CD4-positive, CD25-positive, alpha-beta regulatory T cell (primary cell): ENCODE results near the gene GINS2. TPM values are rescaled to one million over a fixed set of nuclear protein-coding genes. Genes with fewer than 3 reads are reported as not detected.

ENCODE experiments used
- ATAC-seq, 2 donors: fragments of 150-1000 bp; cut with Tn5 transposase; one replicate each; pipeline ENCODE4 v1.10.0; 2021; ENCODE audit warnings: low read depth in 2 of 2, moderate number of reproducible peaks in 2 of 2, moderate library complexity in 1 of 2
- DNase-seq, 3 donors: peaks; one replicate each; pipeline versions ENCODE4 v3.0.0 to v3.0.0-alpha.2; 2012 to 2022; ENCODE audit warnings: mixed read lengths in 1 of 3
- H3K27ac ChIP-seq: one replicate; pipeline ENCODE4 v1.7.0; 2013; ENCODE audit warnings: mild to moderate bottlenecking, low read length; ENCODE audit not compliant: insufficient read depth, poor library complexity, severe bottlenecking
- H3K27me3 ChIP-seq: one replicate; pipeline ENCODE4 v1.7.0; 2013; ENCODE audit warnings: low read length; ENCODE audit not compliant: control insufficient read depth, insufficient read depth
- H3K36me3 ChIP-seq: one replicate; pipeline ENCODE4 v1.7.0; 2013; ENCODE audit warnings: mild to moderate bottlenecking, low read length, moderate library complexity; ENCODE audit not compliant: control insufficient read depth, insufficient read depth
- H3K4me1 ChIP-seq: 2 replicates; pipeline ENCODE4 v1.7.0; 2013; ENCODE audit warnings: mild to moderate bottlenecking, low read length; ENCODE audit not compliant: insufficient read depth, control insufficient read depth, poor library complexity, severe bottlenecking
- H3K4me3 ChIP-seq: one replicate; pipeline ENCODE4 v1.7.0; 2013; ENCODE audit warnings: low read depth, mild to moderate bottlenecking, low read length, moderate library complexity
- H3K9me3 ChIP-seq, 2 experiments: 1 replicate in 1 of 2; 2 replicates in 1 of 2; pipeline ENCODE4 v1.7.0; 2013; ENCODE audit warnings: low read length in 2 of 2, mild to moderate bottlenecking in 1 of 2, moderate library complexity in 1 of 2; ENCODE audit not compliant: control insufficient read depth in 2 of 2
- H3K27ac Mint-ChIP-seq, 3 donors: one replicate each; pipeline ENCODE4 v1.8.0; 2020 to 2022; ENCODE audit warnings: mild to moderate bottlenecking in 3 of 3, mixed read lengths in 3 of 3, moderate library complexity in 2 of 3
- H3K27me3 Mint-ChIP-seq: one replicate; pipeline ENCODE4 v1.8.0; 2022; ENCODE audit warnings: mild to moderate bottlenecking, mixed read lengths
- H3K36me3 Mint-ChIP-seq: one replicate; pipeline ENCODE4 v1.8.0; 2020; ENCODE audit warnings: mixed read lengths
- H3K4me1 Mint-ChIP-seq, 4 donors: one replicate each; pipeline ENCODE4 v1.8.0; 2020 to 2022; ENCODE audit warnings: mixed read lengths in 4 of 4, mild to moderate bottlenecking in 1 of 4
- H3K4me3 Mint-ChIP-seq, 4 donors: one replicate each; pipeline ENCODE4 v1.8.0; 2020 to 2022; ENCODE audit warnings: mild to moderate bottlenecking in 4 of 4, mixed read lengths in 4 of 4, moderate library complexity in 3 of 4
- H3K9me3 Mint-ChIP-seq, 7 donors: one replicate each; pipeline ENCODE4 v1.8.0; 2020 to 2022; ENCODE audit warnings: mixed read lengths in 7 of 7, mild to moderate bottlenecking in 3 of 7, moderate library complexity in 2 of 7
- polyA plus RNA-seq, 4 donors: library from polyadenylated mRNA; unstranded; fragments of 300-500 nt; fragmentation: Illumina TruSeq; gene quantifications; one replicate each; pipeline ENCODE4 v1.2.3, GENCODE V29; 2021
- total RNA-seq: library from RNA; stranded (reverse); gene quantifications from one replicate; pipeline ENCODE4 v1.2.3, GENCODE V29; 2022

Gene GINS2
- total and polyA plus RNA-seq, 5 donors from 2014 or later = 2.9 to 5.1 (median 3.9) TPM

DNA sequence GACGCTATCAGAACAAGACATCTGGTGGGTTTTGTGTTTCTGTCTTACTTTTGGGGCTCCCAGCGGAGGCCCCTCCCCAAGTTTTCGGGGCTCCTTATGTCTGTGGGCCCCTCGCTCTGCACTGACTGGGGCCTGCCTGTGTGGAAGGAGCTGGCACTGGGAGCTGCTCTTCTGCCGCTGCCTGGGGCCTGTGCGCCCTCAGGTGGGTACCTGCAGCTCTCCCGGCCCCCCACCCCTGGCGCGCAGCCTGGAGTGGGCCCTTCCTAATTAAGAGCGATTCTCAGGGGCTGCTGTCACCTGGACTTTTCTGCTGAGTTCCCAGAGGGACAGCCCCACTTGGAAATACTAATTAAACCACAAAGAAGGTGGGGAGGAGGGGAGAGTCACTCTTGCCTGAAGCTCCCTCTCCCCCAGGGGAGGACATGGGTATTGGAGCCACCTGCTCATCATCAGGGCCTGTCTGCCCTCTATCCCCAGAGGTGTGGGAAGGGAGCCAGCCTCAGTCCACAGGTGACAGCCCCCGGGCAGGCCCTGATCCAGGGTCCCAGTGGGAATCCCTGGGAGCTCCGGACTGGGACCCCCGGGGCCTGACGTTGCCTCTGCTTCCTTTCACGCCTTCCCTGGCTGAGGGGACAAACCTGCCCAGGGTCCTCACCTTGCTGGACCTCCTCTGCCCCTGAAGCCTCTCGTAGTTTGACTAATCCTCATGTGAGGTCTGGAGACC, 39.2 kb downstream of the GINS2 start:
- no peak overlapping the region for H3K27ac Mint-ChIP-seq
- H3K4me3 Mint-ChIP-seq = no peak overlapping the region
- Histone ChIP-seq H3K36me3 (no peaks in the 10 kb centered on the region), H3K4me3 (no peak overlapping the region), H3K27me3 (no peaks in the 10 kb centered on the region), H3K27ac (no peak overlapping the region), H3K4me1 (no peaks in the 10 kb centered on the region), H3K9me3 (no peaks in the 10 kb centered on the region)
- H3K36me3 Mint-ChIP-seq = no peaks in the 10 kb centered on the region
- DNase-seq = no peak
- H3K9me3 Mint-ChIP-seq = peaks cover 0 to 2% (median 0%) of the 10 kb centered on the region in 7 donors
- ATAC-seq = no peak
- peaks cover 0 to 8% (median under 1%) of the 10 kb centered on the region in 4 donors for H3K4me1 Mint-ChIP-seq
- no peaks in the 10 kb centered on the region for H3K27me3 Mint-ChIP-seq

DNA sequence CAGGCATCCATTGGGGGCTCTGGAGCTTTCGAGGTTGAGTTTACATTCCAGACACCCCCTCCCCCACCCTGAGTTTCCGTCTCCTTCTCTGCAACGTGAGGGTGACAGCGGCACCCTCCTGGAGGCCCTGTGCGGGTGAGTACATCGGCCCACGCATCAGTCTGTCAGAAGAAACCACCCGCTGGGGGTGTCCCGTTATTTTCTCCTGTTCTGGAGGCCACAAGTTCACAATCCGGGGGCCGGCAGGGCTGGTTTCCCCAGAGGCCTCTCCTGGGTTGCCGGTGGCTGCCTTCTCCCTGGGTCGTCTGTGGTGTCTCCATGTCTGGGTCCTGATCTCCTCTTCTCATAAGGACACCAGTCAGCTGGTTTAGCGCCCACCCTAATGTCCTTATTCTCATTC, 39.9 kb downstream of the GINS2 start:
- Histone ChIP-seq H3K36me3 (no peaks in the 10 kb centered on the region), H3K27ac (no peak overlapping the region), H3K4me1 (no peaks in the 10 kb centered on the region), H3K4me3 (no peak overlapping the region), H3K9me3 (no peaks in the 10 kb centered on the region), H3K27me3 (no peaks in the 10 kb centered on the region)
- Mint-ChIP-seq H3K4me1 (peaks cover 0 to 10% (median 2%) of the 10 kb centered on the region in 4 donors), H3K4me3 (no peak overlapping the region), H3K9me3 (peaks cover 0 to 2% (median 0%) of the 10 kb centered on the region in 7 donors), H3K27ac (no peak overlapping the region), H3K36me3 (no peaks in the 10 kb centered on the region), H3K27me3 (no peaks in the 10 kb centered on the region)
- ATAC-seq (no peak), DNase-seq (no peak)

DNA sequence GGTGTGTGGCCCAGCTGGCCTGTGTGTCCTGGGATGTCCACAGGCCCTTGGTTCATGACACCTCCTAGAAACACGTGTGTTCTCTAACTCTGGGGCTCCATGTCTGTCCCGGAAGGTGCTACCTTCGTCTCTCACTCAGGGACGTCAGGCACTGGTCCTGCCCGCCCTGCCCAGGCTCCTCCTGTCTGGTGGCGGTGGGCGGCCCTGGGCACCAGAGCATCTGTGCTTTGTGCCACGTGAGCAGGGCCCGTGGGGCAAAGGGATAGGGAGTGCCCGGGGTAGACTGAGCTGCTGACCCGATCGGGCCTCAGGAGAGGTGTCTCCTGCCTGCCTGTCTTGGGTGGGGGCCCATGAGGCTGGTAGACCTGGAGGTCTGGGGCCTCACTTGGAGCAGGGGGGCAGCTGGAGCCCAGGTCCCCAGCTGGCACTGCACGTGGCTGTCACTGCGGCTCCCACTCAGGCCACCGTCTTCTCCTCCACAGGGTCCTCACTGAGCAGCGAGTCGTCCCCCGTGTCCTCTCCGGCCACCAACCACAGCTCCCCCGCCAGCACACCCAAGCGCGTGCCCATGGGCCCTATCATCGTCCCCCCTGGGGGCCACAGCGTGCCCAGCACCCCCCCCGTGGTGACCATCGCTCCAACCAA, 40.6 kb downstream of the GINS2 start:
- H3K36me3 Mint-ChIP-seq = no peaks in the 10 kb centered on the region
- H3K4me1 ChIP-seq = no peaks in the 10 kb centered on the region
- no peaks in the 10 kb centered on the region for H3K36me3 ChIP-seq
- peak overlapping the region in 1 of 3 donors; percentile 74 for H3K27ac Mint-ChIP-seq
- H3K4me3 Mint-ChIP-seq = no peak overlapping the region
- peaks cover 0 to 10% (median 2%) of the 10 kb centered on the region in 4 donors for H3K4me1 Mint-ChIP-seq
- no peaks in the 10 kb centered on the region for H3K27me3 ChIP-seq
- no peaks in the 10 kb centered on the region for H3K27me3 Mint-ChIP-seq
- H3K9me3 ChIP-seq = no peaks in the 10 kb centered on the region
- DNase-seq = no peak
- H3K27ac ChIP-seq = no peak overlapping the region
- ATAC-seq = no peak
- peaks cover 0 to 2% (median 0%) of the 10 kb centered on the region in 7 donors for H3K9me3 Mint-ChIP-seq
- no peak overlapping the region for H3K4me3 ChIP-seq

DNA sequence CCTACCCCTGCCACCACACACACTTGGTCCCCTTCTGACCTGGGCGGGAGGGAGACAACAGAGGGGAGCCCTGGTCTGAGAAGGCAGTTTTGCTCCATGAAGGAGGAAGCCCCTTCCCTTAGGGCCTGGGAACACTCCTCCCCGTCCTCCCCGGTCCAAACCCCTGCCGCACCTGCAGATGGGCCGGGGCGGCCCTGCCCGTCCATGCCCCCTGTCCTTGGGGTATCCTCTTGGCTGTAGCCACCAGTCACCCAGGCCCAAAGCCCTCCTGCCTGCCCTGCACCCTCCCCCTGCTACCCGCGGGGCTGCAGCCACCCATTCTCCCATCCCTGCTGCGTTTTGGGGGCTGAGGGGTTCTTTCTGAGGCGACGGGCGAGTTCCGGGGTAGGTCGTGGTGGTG, 41.8 kb downstream of the GINS2 start:
- no peak overlapping the region for H3K4me3 Mint-ChIP-seq
- no peaks in the 10 kb centered on the region for H3K9me3 ChIP-seq
- no peaks in the 10 kb centered on the region for H3K4me1 ChIP-seq
- H3K4me3 ChIP-seq = no peak overlapping the region
- peaks cover 0 to under 1% (median 0%) of the 10 kb centered on the region in 7 donors for H3K9me3 Mint-ChIP-seq
- H3K27me3 ChIP-seq = no peaks in the 10 kb centered on the region
- H3K36me3 Mint-ChIP-seq = no peaks in the 10 kb centered on the region
- no peak overlapping the region for H3K27ac ChIP-seq
- H3K27ac Mint-ChIP-seq = no peak overlapping the region
- no peaks in the 10 kb centered on the region for H3K36me3 ChIP-seq
- DNase-seq (no peak), ATAC-seq (no peak)
- H3K4me1 Mint-ChIP-seq = peaks cover 0 to 10% (median 2%) of the 10 kb centered on the region in 4 donors
- no peaks in the 10 kb centered on the region for H3K27me3 Mint-ChIP-seq

DNA sequence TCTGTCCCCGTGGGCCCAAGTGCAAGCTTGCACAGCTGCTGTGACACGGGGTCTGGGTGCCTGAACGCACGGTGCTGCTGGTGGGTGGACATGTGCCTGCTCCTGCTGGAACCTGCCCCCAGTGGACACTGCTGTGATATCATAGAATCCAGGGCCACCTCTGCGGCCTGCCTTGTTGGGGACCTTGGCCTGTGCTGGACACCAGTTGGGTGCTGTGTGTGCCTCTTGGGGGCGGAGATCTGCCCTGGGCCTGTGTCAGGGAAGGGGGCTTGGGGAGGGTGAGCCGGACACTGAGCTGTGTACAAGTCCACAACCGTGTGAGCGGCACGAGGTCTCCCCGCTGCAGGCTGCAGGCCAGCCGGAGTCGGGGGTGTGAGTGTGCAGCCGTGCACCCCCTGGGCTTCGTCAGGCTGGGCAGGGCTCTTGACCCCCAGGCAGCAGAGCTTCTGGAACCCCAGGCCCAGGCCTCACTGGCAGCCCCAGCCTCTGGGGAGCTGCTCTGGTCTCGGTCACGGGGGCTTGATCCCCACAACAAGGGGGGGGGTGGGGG, 42.3 kb downstream of the GINS2 start:
- Mint-ChIP-seq H3K4me3 (no peak overlapping the region), H3K4me1 (peaks cover 0 to 10% (median 2%) of the 10 kb centered on the region in 4 donors), H3K27ac (no peak overlapping the region), H3K9me3 (no peaks in the 10 kb centered on the region), H3K36me3 (no peaks in the 10 kb centered on the region), H3K27me3 (no peaks in the 10 kb centered on the region)
- Histone ChIP-seq H3K4me1 (no peaks in the 10 kb centered on the region), H3K9me3 (no peaks in the 10 kb centered on the region), H3K27ac (no peak overlapping the region), H3K4me3 (no peak overlapping the region), H3K36me3 (no peaks in the 10 kb centered on the region), H3K27me3 (no peaks in the 10 kb centered on the region)
- DNase-seq (no peak), ATAC-seq (no peak)

DNA sequence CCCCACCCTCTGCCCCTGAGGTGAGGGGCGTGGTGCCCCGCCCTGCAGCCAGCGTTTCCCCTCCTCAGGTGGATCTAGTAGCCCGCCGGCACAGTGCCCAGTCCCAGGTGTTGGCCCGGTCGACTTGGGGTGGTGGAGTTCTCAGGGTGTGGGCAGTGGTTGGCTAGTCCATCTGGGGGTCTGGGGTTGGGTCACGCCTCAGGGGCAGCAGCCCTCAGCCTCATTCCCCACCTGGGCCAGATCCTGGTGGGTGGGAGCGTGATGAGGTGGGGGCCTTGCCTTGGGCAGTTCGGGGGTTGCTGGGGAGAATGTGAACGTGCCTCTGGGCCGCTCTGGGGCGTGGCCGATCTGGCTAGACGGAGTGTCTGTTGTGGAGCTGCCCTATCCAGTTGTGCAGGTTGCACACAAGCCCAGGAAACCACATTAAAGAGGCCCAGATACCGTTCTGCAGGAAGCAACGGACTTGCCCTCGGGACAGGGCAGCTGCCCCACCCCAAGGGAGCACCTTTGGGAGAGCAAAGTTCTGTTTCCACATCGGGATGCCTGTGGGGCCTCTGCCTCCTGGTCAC, 43.6 kb downstream of the GINS2 start:
- Mint-ChIP-seq H3K36me3 (no peaks in the 10 kb centered on the region), H3K4me1 (peaks cover 0 to 10% (median 2%) of the 10 kb centered on the region in 4 donors), H3K27me3 (no peaks in the 10 kb centered on the region), H3K9me3 (no peaks in the 10 kb centered on the region), H3K27ac (peak overlapping the region in 1 of 3 donors; percentile 20), H3K4me3 (no peak overlapping the region)
- Histone ChIP-seq H3K4me3 (no peak overlapping the region), H3K4me1 (no peaks in the 10 kb centered on the region), H3K27ac (no peak overlapping the region), H3K36me3 (no peaks in the 10 kb centered on the region), H3K9me3 (no peaks in the 10 kb centered on the region), H3K27me3 (no peaks in the 10 kb centered on the region)
- DNase-seq = peak in 1 of 3 donors; percentile 10
- ATAC-seq = no peak

DNA sequence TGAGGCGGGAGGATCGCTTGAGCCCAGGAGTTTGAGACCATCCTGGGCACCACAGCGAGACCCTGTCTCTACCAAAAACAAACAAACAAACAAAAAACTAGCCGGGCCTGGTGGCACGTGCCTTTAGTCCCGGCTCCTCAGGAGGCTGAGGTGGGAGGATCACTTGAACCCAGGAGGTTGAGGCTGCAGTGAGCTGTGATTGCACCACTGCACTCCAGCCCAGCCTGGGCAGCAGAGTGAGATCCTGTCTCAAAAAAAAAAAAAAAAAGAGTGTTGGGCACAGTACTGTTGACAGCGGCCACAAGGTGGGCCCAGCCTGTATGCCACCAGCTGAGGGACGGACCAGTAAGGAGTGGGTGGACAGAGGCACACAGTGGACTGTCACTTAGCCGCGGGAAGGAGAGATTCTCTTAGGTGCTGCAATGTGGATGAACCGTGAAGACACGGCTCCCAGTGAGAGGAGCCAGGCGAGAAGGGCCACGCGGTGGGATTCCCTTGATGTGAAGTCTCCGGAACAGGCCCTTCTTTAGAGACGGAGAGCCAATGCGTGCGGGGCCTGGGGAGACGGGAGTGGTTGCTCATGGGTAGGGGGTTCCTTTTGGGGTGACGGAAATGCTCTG, 44.6 kb downstream of the GINS2 start:
- Histone ChIP-seq H3K4me3 (no peak overlapping the region), H3K9me3 (no peaks in the 10 kb centered on the region), H3K4me1 (no peaks in the 10 kb centered on the region), H3K27me3 (no peaks in the 10 kb centered on the region), H3K36me3 (no peaks in the 10 kb centered on the region), H3K27ac (no peak overlapping the region)
- Mint-ChIP-seq H3K27ac (no peak overlapping the region), H3K4me3 (no peak overlapping the region), H3K9me3 (no peaks in the 10 kb centered on the region), H3K4me1 (peaks cover 0 to 10% (median 2%) of the 10 kb centered on the region in 4 donors), H3K27me3 (no peaks in the 10 kb centered on the region), H3K36me3 (no peaks in the 10 kb centered on the region)
- DNase-seq (no peak), ATAC-seq (no peak)
